ENCODE results near the gene SRP68.

Gene SRP68

DNA sequence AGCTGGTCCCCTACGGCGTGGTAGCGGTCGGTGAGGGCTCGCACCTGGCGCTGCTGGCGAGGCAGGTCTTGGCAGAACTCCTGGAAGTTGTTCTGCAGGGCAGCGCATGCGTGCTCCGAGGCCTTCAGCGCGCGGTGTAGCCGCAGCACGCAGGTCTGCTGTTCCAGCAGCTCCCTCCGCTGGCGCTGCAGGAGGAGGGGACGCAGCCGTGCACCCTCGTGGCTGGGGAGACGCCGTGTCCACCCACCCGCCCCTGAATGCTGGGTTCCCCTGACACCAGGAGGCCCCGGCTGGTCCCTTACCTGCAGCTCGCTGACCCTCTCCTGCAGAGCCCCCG is 57.4 kb downstream of the SRP68 start:
- Histone ChIP-seq H3K79me2 (ENCODE audit: insufficient read depth, low read length) (no peaks in the 10 kb centered on the region), H3K4me3 (ENCODE audit: low read depth, low read length, poor library complexity, severe bottlenecking) (no peak overlapping the region), H3K4me1 (ENCODE audit: insufficient read depth, low read length, severe bottlenecking) (no peaks in the 10 kb centered on the region), H3K9me3 (ENCODE audit: low read length) (no peaks in the 10 kb centered on the region), H3F3A (ENCODE audit: insufficient read depth, low read length) (no peaks in the 10 kb centered on the region), H3K27me3 (ENCODE audit: insufficient read depth, low read length) (peaks cover 7% of the 10 kb centered on the region; the same call in 1 of the 2 replicates), H3K27ac (ENCODE audit: low read depth, low read length, poor library complexity, severe bottlenecking) (no peak overlapping the region), H2AFZ (ENCODE audit: low read length) (no peak overlapping the region), H3K36me3 (ENCODE audit: insufficient read depth, low read length) (no peaks in the 10 kb centered on the region), H3K9ac (ENCODE audit: low read length) (no peak overlapping the region), H3K4me2 (ENCODE audit: low read length) (no peak overlapping the region), H3K9me2 (ENCODE audit: low read depth, low read length) (no peaks in the 10 kb centered on the region), H4K20me1 (ENCODE audit: insufficient read depth, low read length) (no peaks in the 10 kb centered on the region)
- TF ChIP-seq EZH2 (IDR thresholded peaks at IDR 0.05; ENCODE audit: borderline replicate concordance, low read length): no peak
- TF ChIP-seq, protein P1, sequence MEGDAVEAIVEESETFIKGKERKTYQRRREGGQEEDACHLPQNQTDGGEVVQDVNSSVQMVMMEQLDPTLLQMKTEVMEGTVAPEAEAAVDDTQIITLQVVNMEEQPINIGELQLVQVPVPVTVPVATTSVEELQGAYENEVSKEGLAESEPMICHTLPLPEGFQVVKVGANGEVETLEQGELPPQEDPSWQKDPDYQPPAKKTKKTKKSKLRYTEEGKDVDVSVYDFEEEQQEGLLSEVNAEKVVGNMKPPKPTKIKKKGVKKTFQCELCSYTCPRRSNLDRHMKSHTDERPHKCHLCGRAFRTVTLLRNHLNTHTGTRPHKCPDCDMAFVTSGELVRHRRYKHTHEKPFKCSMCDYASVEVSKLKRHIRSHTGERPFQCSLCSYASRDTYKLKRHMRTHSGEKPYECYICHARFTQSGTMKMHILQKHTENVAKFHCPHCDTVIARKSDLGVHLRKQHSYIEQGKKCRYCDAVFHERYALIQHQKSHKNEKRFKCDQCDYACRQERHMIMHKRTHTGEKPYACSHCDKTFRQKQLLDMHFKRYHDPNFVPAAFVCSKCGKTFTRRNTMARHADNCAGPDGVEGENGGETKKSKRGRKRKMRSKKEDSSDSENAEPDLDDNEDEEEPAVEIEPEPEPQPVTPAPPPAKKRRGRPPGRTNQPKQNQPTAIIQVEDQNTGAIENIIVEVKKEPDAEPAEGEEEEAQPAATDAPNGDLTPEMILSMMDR (IDR thresholded peaks at IDR 0.05; ENCODE audit: low read length): no peak

DNA sequence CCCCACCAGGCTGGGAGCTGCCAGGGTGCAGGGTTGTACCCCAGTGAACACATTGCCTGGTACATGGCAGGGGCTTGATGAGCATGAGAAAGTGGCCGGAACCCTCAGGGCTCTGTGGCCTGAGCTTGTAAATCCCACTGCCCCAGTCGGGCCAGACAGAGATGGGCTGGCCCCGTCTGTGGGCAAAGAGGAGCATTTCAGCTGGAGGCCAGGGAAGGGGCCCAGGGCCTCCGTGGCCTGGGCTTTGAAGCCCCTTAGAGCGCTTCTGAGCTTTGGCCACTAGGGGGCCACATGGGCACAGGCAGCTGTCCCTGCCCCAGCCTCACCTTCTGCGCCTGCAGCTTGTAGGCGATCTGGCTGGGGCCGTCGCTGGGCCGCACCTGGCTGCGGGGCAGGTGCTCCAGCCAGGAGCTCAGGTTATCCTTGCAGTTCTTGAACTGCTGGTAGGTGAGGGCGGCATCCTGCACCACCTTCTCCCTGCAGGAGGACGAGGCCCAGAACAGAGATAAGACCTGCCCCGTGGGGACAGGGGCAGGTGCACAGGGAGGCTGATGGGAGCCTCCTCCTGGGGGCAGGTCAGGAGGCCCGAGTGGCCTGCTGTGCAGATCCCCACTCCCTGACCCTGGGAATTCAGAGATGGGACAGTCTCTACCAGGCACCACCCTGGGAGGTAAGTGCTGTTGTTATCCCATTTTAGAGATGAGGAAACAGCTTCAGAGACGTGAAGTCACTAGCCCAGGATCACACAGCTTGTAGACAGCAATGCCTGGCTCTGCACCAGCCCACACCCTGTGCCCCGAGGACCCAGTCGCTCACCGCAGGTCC is 58.0 kb downstream of the SRP68 start:
- no peak overlapping the region for H3K9ac ChIP-seq (ENCODE audit: low read length)
- no peaks in the 10 kb centered on the region for H3K9me2 ChIP-seq (ENCODE audit: low read depth, low read length)
- no peak overlapping the region for H3K4me3 ChIP-seq (ENCODE audit: low read depth, low read length, poor library complexity, severe bottlenecking)
- no peaks in the 10 kb centered on the region for H3K79me2 ChIP-seq (ENCODE audit: insufficient read depth, low read length)
- H4K20me1 ChIP-seq (ENCODE audit: insufficient read depth, low read length): no peaks in the 10 kb centered on the region
- no peaks in the 10 kb centered on the region for H3F3A ChIP-seq (ENCODE audit: insufficient read depth, low read length)
- H3K9me3 ChIP-seq (ENCODE audit: low read length): no peaks in the 10 kb centered on the region
- H3K36me3 ChIP-seq (ENCODE audit: insufficient read depth, low read length): no peaks in the 10 kb centered on the region
- no peak for TF ChIP-seq EZH2 (IDR thresholded peaks at IDR 0.05; ENCODE audit: borderline replicate concordance, low read length)
- TF ChIP-seq, protein P1 (IDR thresholded peaks at IDR 0.05; ENCODE audit: low read length): peak; percentile 84
- H2AFZ ChIP-seq (ENCODE audit: low read length): no peak overlapping the region
- H3K4me1 ChIP-seq (ENCODE audit: insufficient read depth, low read length, severe bottlenecking): no peaks in the 10 kb centered on the region
- no peak overlapping the region for H3K4me2 ChIP-seq (ENCODE audit: low read length)
- peaks cover 8% of the 10 kb centered on the region; the same call in 1 of the 2 replicates for H3K27me3 ChIP-seq (ENCODE audit: insufficient read depth, low read length)
- no peak overlapping the region for H3K27ac ChIP-seq (ENCODE audit: low read depth, low read length, poor library complexity, severe bottlenecking)

DNA sequence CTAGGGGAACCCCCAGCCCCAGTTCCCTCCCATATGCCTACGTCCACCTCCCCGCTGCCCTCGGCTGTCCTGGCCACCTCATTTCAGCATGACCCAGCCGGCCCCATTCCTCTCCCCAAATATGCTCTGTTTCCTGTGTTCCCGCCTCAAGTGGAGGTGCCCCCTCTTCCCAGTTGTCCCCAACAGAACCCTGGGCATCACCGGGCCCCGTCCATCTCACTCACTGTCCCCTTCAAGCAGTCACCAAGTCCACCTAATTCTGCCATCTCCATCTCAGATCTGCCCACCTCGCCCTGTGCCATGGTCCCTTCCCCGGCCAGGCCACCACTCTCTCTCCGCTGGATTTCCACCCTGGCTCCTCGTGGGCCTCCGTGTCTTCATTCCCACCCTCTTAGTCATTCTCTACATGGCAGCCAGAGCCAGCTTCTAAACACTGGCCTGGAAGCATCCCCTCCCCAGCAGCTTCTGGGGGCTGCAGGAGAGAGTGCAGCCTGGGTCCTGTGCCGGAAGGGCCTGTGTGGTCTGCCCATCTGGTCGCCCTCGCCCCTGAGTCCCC is 58.9 kb downstream of the SRP68 start:
- H3F3A ChIP-seq (ENCODE audit: insufficient read depth, low read length): no peaks in the 10 kb centered on the region
- TF ChIP-seq EZH2 (IDR thresholded peaks at IDR 0.05; ENCODE audit: borderline replicate concordance, low read length): no peak
- TF ChIP-seq, protein P1 (IDR thresholded peaks at IDR 0.05; ENCODE audit: low read length): no peak
- no peaks in the 10 kb centered on the region for H3K9me2 ChIP-seq (ENCODE audit: low read depth, low read length)
- no peaks in the 10 kb centered on the region for H4K20me1 ChIP-seq (ENCODE audit: insufficient read depth, low read length)
- no peak overlapping the region for H3K4me3 ChIP-seq (ENCODE audit: low read depth, low read length, poor library complexity, severe bottlenecking)
- no peaks in the 10 kb centered on the region for H3K4me1 ChIP-seq (ENCODE audit: insufficient read depth, low read length, severe bottlenecking)
- H3K9me3 ChIP-seq (ENCODE audit: low read length): no peaks in the 10 kb centered on the region
- no peak overlapping the region for H3K9ac ChIP-seq (ENCODE audit: low read length)
- H2AFZ ChIP-seq (ENCODE audit: low read length): no peak overlapping the region
- H3K36me3 ChIP-seq (ENCODE audit: insufficient read depth, low read length): no peaks in the 10 kb centered on the region
- H3K27ac ChIP-seq (ENCODE audit: low read depth, low read length, poor library complexity, severe bottlenecking): no peak overlapping the region
- H3K79me2 ChIP-seq (ENCODE audit: insufficient read depth, low read length): no peaks in the 10 kb centered on the region
- peaks cover 8% of the 10 kb centered on the region; the same call in 1 of the 2 replicates for H3K27me3 ChIP-seq (ENCODE audit: insufficient read depth, low read length)
- H3K4me2 ChIP-seq (ENCODE audit: low read length): no peak overlapping the region
